IPS-11a (cell line): ENCODE results near the gene CPLANE2.
"Not testable (repeated sequence)": the region's sequence is repeated elsewhere in the genome, so short reads cannot be mapped to it uniquely, and the experiment has no call there.

Source experiments
- H3K4me3 ChIP-seq: one replicate; pipeline ENCODE4 v1.5.1; 2013; ENCODE audit warnings: low read depth, low read length, control low read depth

The CPLANE2 gene

DNA sequence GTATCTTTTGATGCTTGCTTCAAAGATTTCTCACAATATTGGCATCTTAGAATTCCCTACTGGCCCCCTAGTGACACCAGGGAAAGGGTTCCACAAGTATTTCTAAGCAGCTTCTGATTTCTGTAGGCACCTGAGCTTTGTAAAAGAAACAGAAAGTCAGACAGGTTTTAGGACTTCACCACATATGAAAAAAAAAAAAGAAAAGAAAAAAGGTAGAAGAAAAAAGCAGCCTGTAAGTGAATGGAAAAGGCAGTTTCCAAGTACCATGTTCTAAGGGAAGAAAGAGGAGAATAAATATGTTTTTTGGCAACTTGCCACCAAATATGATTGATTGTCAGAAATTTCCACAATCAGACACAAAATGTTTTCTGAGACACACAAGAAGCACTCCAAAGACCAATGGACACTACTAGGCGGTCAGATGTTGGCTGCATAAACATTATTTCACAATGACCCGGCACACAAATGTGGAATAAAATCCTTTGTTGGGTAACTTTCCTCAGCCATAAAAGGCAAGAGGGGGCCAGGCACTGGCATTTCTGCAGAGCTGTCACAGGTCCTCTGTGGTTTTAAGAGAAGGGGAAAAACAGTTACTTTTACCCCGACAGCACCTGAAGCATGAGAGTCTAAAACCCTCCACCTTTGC is 12.7 kb upstream of the CPLANE2 start:
- H3K4me3 ChIP-seq = no peak overlapping the region

DNA sequence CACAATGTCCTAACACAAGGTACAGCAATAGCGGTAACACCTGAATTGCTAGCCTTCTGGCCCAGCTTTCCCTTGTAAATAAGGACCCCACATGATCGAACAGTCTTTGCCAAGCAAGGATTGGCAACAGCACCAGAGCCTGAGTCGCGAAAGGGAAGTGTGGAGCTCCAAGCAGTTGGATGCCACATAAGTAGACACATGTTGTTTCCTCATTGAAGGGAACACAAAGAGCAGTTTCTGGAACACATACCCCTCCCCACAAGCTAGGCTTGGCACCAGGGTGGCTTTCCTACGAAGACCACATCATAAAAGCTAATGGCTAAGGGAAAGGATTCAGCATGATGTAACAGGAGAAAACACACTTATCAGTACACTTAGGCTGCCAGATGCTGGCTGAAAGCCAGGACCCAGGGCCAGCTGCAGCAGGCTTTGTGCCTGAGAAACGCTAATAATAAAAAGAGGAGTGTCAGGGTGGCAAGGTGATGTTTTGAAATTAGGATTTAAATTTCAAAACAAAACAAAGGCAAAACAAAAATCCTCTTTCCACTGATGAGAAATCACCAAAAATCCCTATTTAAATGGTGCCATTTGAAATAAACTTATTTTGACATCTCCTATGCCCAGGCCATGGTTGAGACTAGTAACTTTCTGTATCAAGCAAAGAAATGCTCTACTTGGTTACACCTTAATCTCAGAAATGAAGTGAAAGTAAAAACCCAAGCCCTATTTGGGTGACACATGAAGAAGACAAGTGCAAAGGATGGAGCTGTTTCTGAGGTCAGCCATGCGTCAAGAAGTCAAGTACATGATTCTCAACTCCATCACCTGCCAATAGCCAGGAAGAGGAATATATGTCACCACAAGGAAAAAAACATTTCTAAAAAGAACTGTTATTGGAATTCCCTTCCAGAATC is 11.9 kb upstream of the CPLANE2 start:
- no peak overlapping the region for H3K4me3 ChIP-seq

DNA sequence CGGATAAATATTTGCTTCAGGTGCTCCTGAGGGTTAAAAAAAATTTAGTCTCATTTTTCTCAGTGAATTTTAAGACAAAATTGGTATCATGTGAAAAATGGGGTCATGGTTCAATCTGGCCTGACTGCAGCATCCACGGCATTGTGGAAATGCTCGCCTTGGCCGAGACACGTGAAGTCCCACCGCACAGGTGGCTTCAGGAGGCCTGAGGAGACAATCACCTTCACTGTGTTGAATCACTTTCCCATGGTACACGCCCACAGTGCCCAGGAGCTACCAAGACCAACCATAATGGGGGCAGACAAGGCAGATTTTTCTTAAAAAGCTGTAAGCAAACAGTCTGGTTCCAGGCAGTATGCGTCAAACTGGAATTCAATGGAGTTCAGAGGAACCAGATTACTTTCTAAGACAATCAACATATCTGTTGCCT is 11.0 kb upstream of the CPLANE2 start:
- H3K4me3 ChIP-seq = no peak overlapping the region

DNA sequence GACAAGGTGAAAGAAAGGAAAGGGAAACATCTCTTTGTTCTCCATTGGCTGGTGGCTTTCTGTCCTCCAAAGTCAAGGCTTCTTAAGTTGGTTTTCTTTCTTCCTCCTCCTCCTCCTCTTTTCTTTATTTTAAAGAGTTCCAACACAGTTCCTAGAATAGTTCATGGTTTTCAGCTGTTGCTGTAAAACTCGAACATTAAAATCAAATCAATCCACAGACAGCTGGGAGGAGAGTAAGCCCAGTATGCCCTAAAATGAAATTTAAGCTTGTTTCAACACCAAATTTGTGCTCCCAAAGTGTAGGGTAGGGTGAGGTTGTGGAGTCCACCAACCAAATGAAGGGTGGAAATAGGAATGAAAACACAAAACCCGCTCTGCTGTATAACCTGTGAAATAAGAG is 10.5 kb upstream of the CPLANE2 start:
- H3K4me3 ChIP-seq = no peak overlapping the region

DNA sequence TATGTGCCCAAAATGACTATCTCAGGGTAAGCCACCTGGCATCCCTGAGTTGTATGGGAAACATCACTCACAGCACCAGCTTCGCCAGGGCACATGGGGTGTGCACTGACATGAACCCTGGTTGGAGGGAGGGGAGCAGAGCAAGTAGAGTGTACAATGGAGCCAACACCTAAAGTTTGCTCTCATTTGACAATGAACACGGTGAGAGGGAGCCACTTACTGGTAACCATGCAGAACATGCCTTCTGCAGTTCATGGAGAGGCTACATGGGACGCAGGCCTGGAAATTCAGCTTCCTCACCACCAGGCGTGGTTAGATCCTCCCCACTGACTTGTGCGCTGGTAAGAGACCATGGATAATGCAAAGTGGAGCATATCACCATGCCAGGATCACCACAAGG is 10.0 kb upstream of the CPLANE2 start:
- H3K4me3 ChIP-seq = no peak overlapping the region

DNA sequence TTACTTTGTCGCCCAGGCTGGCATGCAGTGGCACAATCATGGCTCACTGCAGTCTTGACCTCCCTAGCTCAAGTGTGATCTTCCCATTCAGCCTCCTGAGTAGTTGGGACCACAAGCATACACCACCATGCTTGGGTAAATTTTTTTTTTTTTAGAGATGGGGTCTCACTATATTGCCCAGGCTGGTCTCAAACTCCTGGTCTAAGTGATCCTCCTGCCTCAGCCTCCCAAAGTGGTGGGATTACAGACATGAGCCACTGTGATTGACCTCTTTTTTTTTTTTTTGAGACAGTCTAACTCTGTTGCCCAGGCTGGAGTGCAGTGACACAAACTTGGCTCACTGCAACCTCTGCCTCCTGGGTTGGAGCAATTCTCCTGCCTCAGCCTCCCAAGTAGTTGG is 9.3 kb upstream of the CPLANE2 start:
- not testable (repeated sequence) for H3K4me3 ChIP-seq

DNA sequence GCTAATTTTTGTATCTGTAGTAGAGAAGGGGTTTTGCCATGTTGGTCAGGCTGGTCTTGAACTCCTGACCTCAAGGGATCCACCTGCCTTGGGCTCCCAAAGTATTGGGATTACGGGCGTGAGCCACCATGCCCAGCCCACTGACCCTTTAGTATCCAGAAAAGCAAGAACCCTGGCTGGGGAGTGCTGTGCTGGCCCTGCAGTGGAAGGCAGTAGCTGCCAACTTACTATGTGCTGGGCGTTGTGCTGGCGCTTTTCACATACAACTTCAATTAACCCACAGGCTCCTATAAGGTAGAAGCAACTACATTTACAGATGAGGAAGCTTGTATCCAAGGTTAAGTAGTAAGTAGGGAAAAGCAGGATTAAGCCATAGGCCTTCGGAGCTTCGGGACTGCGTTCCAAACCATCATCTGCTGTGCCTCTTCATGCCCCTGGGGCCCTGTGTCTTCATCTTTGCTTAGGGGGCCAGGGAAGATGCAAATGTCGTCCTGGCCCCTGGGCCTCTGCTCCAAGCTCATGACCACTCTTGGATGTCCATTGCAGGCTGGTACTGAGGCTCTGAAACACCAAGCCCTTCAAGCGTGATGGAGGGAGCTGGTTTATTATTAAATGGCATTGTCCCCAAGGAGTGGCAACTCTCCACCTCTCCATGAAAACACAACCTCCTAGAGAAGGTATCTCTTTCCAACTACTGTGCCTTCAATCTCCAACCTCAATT is 8.7 kb upstream of the CPLANE2 start:
- no peak overlapping the region for H3K4me3 ChIP-seq

DNA sequence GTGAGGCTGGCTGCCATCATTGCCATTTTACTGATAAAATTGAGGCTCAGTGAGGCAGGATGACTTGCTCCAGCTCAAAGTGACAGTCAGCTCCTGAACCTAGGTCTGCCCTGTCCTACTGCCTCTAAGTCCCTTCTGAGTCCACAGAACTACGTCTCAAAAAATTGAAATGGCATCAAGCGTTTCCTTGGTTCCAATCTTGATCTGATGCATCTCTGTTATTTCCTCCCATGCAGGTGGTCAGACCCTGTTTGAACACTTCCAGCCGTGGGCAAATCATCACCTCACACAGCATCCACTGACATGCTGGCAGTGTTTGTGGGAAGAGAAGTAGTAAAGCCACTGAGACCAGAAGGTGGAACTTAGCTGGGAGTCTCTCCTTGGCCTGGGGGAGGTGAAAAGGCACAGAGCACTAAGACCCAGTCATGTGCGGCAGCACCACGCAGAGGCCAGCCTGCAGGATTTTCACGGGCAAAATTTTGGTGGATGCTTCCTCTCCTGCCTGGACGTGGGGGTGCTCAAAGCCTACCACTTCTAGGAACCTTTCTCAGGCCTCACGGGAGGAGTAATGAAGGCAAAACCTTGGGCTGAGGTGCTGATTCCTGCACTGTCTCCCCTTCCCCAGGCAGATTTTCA is 7.8 kb upstream of the CPLANE2 start:
- H3K4me3 ChIP-seq = no peak overlapping the region

DNA sequence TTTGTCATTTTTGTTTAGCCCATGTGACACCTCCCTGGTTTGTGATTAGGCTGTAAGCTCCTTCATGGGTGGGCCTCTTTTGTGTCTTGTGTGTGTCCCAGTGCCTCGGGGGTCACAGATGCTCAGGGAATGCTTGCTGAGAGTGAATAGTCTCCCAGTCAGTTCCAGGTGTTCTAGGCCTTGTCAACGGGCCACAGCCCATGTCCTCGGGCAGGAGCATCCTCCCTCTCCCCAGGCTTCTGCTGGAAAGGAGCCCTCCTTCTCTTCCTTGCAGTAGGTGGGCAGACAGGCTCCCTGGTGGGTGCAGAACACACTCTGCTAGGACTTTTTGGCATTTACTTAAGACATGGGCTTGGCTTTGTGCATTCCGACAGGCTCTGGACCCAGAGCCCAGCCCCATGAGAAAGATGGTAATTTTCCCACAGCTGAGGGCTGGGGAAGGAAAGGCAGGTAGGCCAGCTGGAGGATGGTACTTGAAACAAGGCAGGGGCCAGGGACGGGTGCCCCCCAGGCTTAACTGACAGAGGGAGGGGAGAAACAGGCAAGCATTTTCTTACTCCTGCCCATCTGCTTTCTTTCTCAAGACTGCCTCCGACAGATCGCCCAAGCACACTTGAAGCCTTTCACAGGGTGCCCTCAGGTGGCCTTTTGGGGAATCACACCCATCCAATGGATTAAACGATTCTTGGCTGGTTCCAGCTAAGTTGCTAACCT is 7.1 kb upstream of the CPLANE2 start:
- H3K4me3 ChIP-seq = no peak overlapping the region

DNA sequence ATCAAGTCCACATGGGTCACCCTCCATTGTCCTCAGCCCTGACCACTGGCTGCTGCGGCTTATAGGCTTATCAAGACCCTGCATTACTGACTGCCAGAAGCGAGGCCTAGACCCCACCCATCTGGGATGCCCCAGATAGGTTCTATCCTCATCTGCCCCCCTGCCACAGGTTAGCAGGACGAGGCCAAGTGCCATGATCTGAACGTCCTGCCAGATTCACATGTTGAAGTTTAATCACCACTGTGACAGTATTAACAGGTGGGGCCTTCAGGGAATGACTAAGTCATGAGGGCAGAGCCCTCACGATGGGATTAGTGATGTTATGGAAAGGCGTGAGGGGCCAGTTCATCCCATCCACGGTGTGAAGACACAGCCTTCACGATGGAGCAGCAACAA is 6.2 kb upstream of the CPLANE2 start:
- H3K4me3 ChIP-seq = no peak overlapping the region

DNA sequence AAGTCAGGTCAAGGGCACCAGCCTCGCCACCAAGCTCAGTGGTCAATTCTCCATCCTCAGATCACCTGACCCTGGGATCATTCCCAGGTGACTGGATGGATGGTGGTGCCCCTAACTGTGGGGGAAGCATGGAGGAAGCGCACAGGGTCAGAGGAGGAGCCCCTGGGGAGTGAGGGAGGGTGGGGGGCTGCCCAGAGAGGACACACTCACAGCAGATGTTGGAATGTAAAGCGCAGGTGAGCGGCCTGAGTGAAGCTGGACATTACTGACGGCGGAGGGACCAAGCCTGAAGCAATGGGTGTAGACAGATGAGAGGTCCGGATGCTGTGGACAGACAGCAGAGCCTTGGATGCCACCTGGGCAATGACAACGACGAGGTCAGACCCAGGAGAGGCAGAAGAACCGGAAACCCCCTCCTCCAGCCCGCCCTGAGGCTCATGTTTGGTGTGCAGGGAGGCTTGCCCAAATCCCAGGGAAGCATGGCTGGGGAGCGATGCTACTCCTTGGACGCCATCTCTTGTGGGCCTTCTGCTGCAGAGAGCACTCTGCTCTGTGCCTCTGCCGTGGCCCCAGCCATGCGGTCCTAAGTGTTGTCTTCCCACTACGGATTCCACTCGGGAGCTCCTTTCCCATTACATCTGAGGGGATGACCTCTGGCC is 5.7 kb upstream of the CPLANE2 start:
- no peak overlapping the region for H3K4me3 ChIP-seq

DNA sequence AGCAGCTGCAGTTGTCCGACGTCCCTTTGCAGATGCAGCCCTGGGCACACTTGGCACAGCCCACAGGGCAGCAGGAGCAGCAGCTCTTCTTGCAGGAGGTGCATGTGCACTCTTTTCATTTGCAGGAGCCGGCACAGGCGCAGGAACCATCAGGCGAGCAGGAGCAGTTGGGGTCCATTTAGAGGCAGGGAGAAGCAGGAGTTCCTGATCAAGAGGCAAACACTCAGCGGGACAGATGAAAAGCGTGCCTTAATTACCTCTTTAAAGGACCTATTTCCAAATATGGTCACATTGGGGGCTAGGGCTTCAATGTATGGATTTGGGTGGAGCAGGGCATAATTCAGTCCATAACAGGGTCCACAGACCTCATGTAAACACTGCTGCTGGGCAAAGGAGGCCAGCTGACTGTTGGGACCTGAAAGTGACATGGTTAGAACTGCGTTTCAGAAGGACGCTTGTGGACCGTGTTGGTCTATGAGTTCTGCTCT is 4.3 kb upstream of the CPLANE2 start:
- no peak overlapping the region for H3K4me3 ChIP-seq

DNA sequence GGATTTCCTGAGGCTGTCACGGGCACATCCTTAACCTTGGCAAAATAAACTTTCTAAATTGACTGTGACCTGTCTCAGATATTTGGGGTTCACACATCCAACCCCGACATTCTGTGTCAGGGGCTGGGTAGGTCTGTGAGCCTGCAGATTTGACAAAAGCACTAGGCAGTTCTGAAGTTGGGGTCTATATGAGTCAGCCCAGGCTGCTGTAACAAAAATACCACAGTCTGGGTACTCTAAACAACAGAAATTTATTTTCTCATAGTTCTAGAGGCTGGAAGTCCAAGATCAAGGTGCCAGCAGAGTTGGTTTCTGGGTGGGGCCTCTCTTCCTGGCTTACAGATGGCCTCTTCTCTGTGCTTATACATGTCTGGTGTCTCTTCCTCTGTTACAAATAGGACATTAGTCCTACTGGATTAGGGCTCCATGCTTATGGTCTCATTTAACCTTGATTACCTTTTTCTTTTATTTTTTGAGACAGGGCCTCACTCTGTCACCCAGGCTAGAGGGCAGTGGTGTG is 3.0 kb upstream of the CPLANE2 start:
- no peak overlapping the region for H3K4me3 ChIP-seq

DNA sequence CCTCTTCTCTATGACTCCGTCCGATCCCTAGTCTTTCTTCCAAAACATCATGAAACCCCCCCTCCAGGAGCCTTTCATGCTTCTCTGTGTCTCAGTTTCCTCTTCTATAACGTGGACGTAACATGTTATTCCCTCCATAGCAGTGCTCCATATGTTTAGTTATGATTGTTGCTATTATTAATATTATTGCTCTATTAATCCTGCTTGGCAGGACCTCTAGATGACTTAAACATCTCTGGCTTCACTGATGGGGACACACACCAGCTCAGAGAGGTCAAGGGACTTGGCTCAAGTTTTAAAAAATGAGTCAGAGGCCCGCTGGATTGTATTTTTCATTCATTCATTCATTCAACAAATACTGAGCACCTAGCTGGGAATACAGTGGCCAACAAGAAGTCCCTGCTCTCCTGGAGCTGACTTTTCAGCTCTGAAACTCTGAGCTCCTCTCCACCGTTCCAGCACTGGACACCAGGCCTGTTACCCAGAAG is 404 bp upstream of the CPLANE2 start:
- H3K4me3 ChIP-seq = no peak overlapping the region

DNA sequence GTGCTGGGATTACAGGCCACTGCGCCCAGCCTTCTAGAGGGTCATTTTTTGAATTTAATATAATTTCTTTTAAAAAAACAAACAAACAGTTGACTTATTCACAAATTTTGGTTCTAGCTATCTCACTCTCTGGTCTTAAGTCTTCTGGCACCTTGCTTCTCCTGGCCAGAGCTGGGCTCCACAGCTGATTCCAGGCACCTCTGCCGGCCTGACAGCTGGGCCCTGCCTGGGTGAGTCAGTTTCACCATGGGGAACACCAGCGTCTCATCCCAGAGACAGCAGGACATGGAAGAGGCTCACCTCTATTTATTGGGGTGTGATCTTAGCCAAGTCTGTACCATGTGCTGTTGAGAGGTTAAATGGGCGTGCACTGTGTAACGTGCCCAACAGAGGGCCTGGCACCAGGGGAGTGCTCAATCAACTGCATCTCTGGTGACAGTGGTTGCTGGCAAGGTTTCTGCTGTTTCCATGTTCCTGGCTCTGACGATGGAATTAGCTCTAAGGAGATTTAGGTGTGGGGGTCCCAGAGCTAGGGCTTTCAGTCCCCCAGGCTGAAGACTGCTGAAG is 956 bp downstream of the CPLANE2 start:
- peak overlapping the region; percentile 71 for H3K4me3 ChIP-seq

DNA sequence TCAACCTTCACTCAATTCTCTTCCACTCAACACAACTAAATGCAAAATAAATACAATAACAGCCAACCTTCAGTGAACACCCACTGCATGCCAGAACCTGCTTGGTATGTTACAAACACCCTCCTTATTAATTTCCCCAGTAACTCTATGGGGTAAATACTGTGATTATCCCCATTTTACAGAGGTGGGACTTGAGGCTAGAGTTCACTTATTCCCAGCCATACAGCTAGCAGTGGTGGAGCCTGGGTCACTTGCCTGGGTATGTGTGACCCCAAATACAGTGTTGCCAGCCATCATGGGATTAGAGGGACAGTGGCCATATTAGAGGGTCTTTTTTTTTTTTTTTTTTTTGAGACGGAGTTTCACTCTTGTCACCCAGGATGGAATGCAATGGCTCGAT is 1.6 kb downstream of the CPLANE2 start:
- no peak overlapping the region for H3K4me3 ChIP-seq

DNA sequence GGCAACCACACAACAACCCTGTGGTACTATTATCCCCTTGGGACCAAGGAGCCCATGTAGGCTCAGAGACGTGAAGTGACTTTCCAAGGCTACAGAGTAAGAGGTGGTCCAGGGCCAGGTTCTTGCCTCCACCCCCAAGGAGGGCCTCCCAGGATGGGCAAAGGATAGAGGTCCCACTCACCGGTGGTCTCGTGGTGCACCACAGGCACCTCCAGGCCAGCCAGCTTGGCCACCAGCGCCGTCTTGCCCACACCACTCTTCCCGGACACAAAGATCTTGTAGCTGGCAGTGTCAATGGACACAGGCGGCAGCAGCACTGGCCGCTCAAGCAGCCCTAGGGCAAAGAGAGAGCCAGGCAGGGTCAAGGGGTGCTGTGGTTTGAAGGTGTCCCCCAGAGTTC is 3.6 kb downstream of the CPLANE2 start:
- no peak overlapping the region for H3K4me3 ChIP-seq

DNA sequence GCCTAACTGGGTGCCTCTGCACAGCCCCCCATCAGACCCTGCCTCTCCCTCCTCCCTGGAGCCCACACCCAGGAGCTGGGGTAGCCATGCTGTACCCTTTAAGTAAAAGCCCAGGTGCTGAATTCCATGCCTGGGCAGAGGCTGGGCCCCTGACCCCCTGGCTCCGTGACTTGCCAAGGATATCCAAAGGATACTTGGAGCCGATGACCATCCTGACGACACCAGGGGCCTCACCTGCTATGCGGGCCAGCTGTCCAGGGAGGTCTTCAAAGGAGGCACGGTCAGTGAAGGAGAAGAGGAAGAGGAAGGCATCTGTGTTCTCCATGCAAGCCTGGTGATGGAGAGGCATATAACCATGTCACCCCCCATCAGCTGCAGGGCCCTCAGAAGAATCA is 4.7 kb downstream of the CPLANE2 start:
- no peak overlapping the region for H3K4me3 ChIP-seq
